Epidermal melanocyte (primary cell): ENCODE data around the gene AHCYL2.
"Not testable (repeated sequence)": the region's sequence is repeated elsewhere in the genome, so short reads cannot be mapped to it uniquely, and the experiment has no call there.

Experiments
- DNase-seq: peaks from one replicate; pipeline ENCODE4 v3.0.0; 2011; ENCODE audit warnings: low spot score; ENCODE audit not compliant: insufficient read length

The AHCYL2 gene

GRCh38 chr7:129209067-129209926 is 15.5 kb upstream of the AHCYL2 start:
- DNase-seq: no peak

- peak; percentile 71 for DNase-seq
These were observed 14.4 kb upstream of the AHCYL2 start for GRCh38 chr7:129210256-129210988.

GRCh38 chr7:129210989-129211312 is 13.9 kb upstream of the AHCYL2 start:
- no peak for DNase-seq

GRCh38 chr7:129212126-129212525 is 12.7 kb upstream of the AHCYL2 start:
- no peak for DNase-seq

- DNase-seq: no peak
These were observed 12.2 kb upstream of the AHCYL2 start for GRCh38 chr7:129212596-129212995.

- DNase-seq: peak; percentile 86
These were observed 11.0 kb upstream of the AHCYL2 start for GRCh38 chr7:129213828-129214227.

- DNase-seq: not testable (repeated sequence)
These were observed 9.1 kb upstream of the AHCYL2 start for GRCh38 chr7:129215691-129216090.

GRCh38 chr7:129216101-129216715 is 8.6 kb upstream of the AHCYL2 start:
- DNase-seq: not testable (repeated sequence)

GRCh38 chr7:129216821-129217416 is 7.9 kb upstream of the AHCYL2 start:
- DNase-seq: not testable (repeated sequence)

- peak; percentile 83 for DNase-seq
These were observed 6.2 kb upstream of the AHCYL2 start for GRCh38 chr7:129218514-129219062.

GRCh38 chr7:129219166-129219565 is 5.7 kb upstream of the AHCYL2 start:
- DNase-seq: not testable (repeated sequence)

- DNase-seq: no peak
These were observed 2.8 kb upstream of the AHCYL2 start for GRCh38 chr7:129222064-129222463.

- DNase-seq: no peak
These were observed 538 bp downstream of the AHCYL2 start for GRCh38 chr7:129225206-129225930.

- no peak for DNase-seq
These were observed 1.2 kb downstream of the AHCYL2 start for GRCh38 chr7:129225931-129226572.

- DNase-seq: no peak
These were observed 3.1 kb downstream of the AHCYL2 start for GRCh38 chr7:129227646-129228578.

GRCh38 chr7:129228633-129229032 is 3.8 kb downstream of the AHCYL2 start:
- no peak for DNase-seq

GRCh38 chr7:129231666-129232065 is 6.8 kb downstream of the AHCYL2 start:
- DNase-seq: no peak

GRCh38 chr7:129238546-129238945 is 13.7 kb downstream of the AHCYL2 start:
- DNase-seq: no peak

- DNase-seq: no peak
These were observed 15.4 kb downstream of the AHCYL2 start for GRCh38 chr7:129240119-129240820.
